MM.1S (cell line): ENCODE data around the gene MSMP.

Experiments used
- DNase-seq: peaks from one replicate; pipeline ENCODE4 v3.0.0-alpha.2; 2015
- H2AFZ ChIP-seq: fragments of 300-600 bp; sonication (generic); 2 replicates; pipeline ENCODE4 v1.6.0; 2016; ENCODE audit warnings: antibody characterized with exemption, low read length
- H3F3A ChIP-seq: fragments of 300-600 bp; sonication (generic); 2 replicates; pipeline ENCODE4 v1.6.1; 2016; ENCODE audit warnings: mild to moderate bottlenecking, antibody characterized with exemption, low read length, moderate library complexity, mixed read lengths; ENCODE audit not compliant: insufficient read depth
- H3K27ac ChIP-seq: fragments of 300-600 bp; sonication (generic); 2 replicates; pipeline ENCODE4 v1.5.1; 2016; ENCODE audit warnings: mild to moderate bottlenecking, low read length
- H3K27me3 ChIP-seq: fragments of 300-600 bp; sonication (generic); replicated peaks from 2 replicates; pipeline ENCODE4 v1.6.0; 2016; ENCODE audit warnings: low read length; ENCODE audit not compliant: insufficient read depth
- H3K36me3 ChIP-seq: fragments of 300-600 bp; sonication (generic); replicated peaks from 2 replicates; pipeline ENCODE4 v1.6.1; 2016; ENCODE audit warnings: mild to moderate bottlenecking, low read length, mixed read lengths; ENCODE audit not compliant: insufficient read depth
- H3K4me1 ChIP-seq: fragments of 300-600 bp; sonication (generic); 2 replicates; pipeline ENCODE4 v1.6.1; 2016; ENCODE audit warnings: low read length, mixed read lengths
- H3K4me2 ChIP-seq: fragments of 300-600 bp; sonication (generic); 2 replicates; pipeline ENCODE4 v1.6.0; 2016; ENCODE audit warnings: low read depth, low read length
- H3K4me3 ChIP-seq: fragments of 300-600 bp; sonication (generic); 2 replicates; pipeline ENCODE4 v1.5.1; 2016; ENCODE audit warnings: low read length, mixed read lengths
- H3K79me2 ChIP-seq: fragments of 300-600 bp; sonication (generic); 2 replicates; pipeline ENCODE4 v1.6.1; 2016; ENCODE audit warnings: mixed run types, low read length, mixed read lengths
- H3K9ac ChIP-seq: fragments of 300-600 bp; sonication (generic); 2 replicates; pipeline ENCODE4 v1.6.1; 2016; ENCODE audit warnings: low read length, mixed read lengths
- H3K9me2 ChIP-seq: fragments of 300-600 bp; sonication (generic); replicated peaks from 2 replicates; pipeline ENCODE4 v1.6.1; 2016; ENCODE audit warnings: mild to moderate bottlenecking, low read length, mixed read lengths; ENCODE audit not compliant: insufficient read depth
- H3K9me3 ChIP-seq: fragments of 300-600 bp; sonication (generic); replicated peaks from 2 replicates; pipeline ENCODE4 v1.6.1; 2016; ENCODE audit warnings: mild to moderate bottlenecking, low read length, mixed read lengths; ENCODE audit not compliant: insufficient read depth
- H4K20me1 ChIP-seq: fragments of 300-600 bp; sonication (generic); 2 replicates; pipeline ENCODE4 v1.6.1; 2016; ENCODE audit warnings: mild to moderate bottlenecking, low read length, moderate library complexity, mixed read lengths; ENCODE audit not compliant: insufficient read depth
- CTCF ChIP-seq: fragments of 300-600 bp; sonication (generic); IDR thresholded peaks from 2 replicates; pipeline ENCODE4 v1.5.1; 2016; ENCODE audit warnings: antibody characterized with exemption, low read length, mixed read lengths
- EZH2 ChIP-seq: fragments of 300-600 bp; sonication (generic); optimal IDR thresholded peaks from 2 replicates; pipeline ENCODE3; 2017; ENCODE audit warnings: low read depth, mild to moderate bottlenecking, antibody characterized with exemption, low read length, mixed read lengths
- EZH2phosphoT487 ChIP-seq: fragments of 300-600 bp; sonication (generic); IDR thresholded peaks from 2 replicates; pipeline ENCODE4 v1.6.1; 2018; ENCODE audit warnings: antibody characterized with exemption, low read length

MSMP gene

GRCh38 chr9:35719546-35719945, 34.5 kb downstream of the MSMP start:
- Histone ChIP-seq H3K9ac (no peak overlapping the region), H3K79me2 (no peaks in the 10 kb centered on the region), H3K9me3 (no peaks in the 10 kb centered on the region), H3K36me3 (peaks cover 2% of the 10 kb centered on the region), H3K27me3 (no peaks in the 10 kb centered on the region), H3K27ac (no peak overlapping the region), H2AFZ (no peak overlapping the region), H3K4me2 (no peak overlapping the region), H3K9me2 (no peaks in the 10 kb centered on the region), H4K20me1 (no peaks in the 10 kb centered on the region), H3K4me1 (no peaks in the 10 kb centered on the region), H3F3A (no peaks in the 10 kb centered on the region), H3K4me3 (no peak overlapping the region)
- TF ChIP-seq CTCF (no peak), EZH2 (no peak), EZH2phosphoT487 (no peak)
- DNase-seq = no peak

- TF ChIP-seq EZH2 (no peak), CTCF (no peak), EZH2phosphoT487 (no peak)
- Histone ChIP-seq H3K9ac (no peak overlapping the region), H3K27me3 (no peaks in the 10 kb centered on the region), H2AFZ (no peak overlapping the region), H3K27ac (no peak overlapping the region), H4K20me1 (no peaks in the 10 kb centered on the region), H3K36me3 (peaks cover 2% of the 10 kb centered on the region; the same call in 1 of the 2 replicates), H3K79me2 (no peaks in the 10 kb centered on the region), H3K4me1 (no peaks in the 10 kb centered on the region), H3F3A (no peaks in the 10 kb centered on the region), H3K4me3 (no peak overlapping the region), H3K9me3 (no peaks in the 10 kb centered on the region), H3K4me2 (no peak overlapping the region), H3K9me2 (no peaks in the 10 kb centered on the region)
- DNase-seq = no peak
Measured at GRCh38 chr9:35718721-35719511, 35.2 kb downstream of the MSMP start.

- Histone ChIP-seq H3K27ac (no peak overlapping the region), H2AFZ (no peak overlapping the region), H3K4me1 (no peaks in the 10 kb centered on the region), H3K9me2 (no peaks in the 10 kb centered on the region), H3K36me3 (peaks cover 2% of the 10 kb centered on the region; the same call in 1 of the 2 replicates), H3K4me2 (no peak overlapping the region), H3K9me3 (no peaks in the 10 kb centered on the region), H3K4me3 (no peak overlapping the region), H3F3A (no peaks in the 10 kb centered on the region), H3K9ac (no peak overlapping the region), H3K79me2 (no peaks in the 10 kb centered on the region), H4K20me1 (no peaks in the 10 kb centered on the region), H3K27me3 (no peaks in the 10 kb centered on the region)
- TF ChIP-seq CTCF (no peak), EZH2phosphoT487 (no peak), EZH2 (no peak)
- no peak for DNase-seq
Measured at GRCh38 chr9:35717132-35717870, 36.8 kb downstream of the MSMP start.
